NCI-H446 (cell line): ENCODE data around the gene TCF7.

Experiments
- DNase-seq, 2 experiments: peaks; one replicate each; lab custom pipeline; 2025; lab: John Stamatoyannopoulos, UW

TCF7 gene

DNA sequence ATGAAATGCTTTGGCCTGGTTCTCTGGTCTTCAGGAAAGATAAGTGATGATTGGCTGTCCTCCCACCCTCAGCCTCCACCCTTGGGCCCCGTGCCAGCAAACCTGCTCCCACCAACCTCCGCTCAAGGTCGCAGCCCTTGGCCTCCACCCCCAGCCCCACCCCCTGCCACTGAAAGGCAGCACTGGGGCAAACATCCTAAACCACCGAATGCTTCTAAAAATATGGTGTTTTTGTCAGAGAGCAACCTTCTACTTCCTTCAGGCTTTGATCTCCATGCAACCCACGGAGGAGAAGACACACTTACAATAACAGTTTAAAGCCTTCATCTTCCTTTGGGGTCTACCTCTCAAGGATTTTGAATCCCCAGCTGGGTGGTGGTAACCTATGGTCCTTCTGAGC, 24.0 kb upstream of the TCF7 start:
- DNase-seq = no peak

DNA sequence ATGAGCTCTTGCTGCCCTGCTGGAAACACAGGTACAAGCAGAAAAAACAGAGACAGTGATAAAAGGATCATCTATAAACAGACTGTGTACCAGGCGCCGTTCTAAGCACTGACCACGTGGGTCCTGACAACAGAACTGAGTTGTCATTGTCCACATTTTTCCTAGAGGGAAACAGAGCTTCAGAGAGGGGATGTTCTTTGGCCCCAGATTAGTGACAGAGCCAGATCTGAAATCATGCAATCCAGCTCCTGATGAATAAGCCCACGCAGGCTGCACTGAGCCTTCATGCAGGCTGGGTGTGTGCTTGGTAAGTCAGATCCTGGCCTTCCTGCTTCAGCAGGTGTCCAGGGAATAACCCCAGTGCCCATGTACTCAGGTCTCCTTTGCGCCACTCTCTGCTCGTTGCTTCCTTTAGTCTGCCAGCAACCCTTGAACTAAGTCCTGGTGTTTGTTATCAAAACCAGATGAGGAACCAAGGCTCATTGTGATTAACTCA, 22.8 kb upstream of the TCF7 start:
- DNase-seq = no peak

DNA sequence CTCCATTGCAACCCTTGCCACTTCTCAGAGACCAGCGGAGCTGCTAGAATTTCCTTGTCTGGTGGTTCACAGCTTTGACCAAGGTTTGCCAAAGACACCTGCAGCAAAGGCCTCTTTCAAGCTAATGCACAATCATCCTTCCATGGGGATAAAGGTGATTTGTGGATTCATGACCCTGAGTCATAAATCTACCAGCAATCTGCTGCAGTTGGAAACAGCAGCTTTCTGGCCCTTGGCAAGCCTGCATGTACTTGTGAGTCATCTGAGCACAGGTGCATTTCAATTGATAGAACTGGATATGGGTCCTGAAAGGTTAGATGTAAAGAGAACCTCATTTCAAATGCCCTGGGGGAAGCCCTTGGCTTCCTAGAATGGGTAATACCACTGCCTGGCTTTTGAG, 21.6 kb upstream of the TCF7 start:
- no peak for DNase-seq

DNA sequence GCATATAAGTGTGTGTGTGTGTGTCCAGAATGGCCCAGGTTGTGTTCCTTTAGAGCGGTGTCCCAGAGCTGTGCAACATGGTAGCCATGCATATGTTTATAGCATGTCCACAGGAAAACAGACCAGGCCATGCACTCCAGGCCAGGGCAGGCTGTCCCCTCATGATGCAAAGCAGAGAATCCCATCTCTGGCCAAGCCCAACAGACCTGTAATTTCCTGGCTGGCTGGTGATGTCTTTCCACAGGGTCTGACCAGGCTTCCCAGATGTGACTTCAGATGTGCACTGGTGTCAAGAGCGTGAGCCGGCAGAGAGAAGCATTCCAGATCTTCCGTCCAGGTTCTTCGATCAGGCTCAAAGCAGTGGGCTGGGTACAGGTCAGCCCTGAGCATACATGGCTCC, 21.1 kb upstream of the TCF7 start:
- no peak for DNase-seq

DNA sequence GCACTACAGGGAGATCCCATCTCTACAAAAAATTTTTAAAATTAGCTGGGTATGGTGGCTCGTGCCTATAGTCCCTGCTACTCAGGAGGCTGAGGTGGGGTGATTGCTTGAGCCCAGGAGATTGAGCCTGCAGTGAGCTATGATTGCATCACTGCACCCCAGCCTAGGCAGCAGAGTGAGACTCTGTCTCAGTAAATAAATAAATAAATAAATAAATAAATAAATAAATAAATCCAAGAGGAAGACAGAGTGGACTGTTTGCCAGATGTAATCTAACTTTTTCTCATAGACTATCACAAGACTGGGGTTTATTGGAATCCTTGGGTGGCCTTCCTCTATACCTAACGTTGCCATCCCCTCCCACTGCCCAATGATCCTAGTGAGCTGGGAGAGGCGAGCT, 19.2 kb upstream of the TCF7 start:
- no peak for DNase-seq

DNA sequence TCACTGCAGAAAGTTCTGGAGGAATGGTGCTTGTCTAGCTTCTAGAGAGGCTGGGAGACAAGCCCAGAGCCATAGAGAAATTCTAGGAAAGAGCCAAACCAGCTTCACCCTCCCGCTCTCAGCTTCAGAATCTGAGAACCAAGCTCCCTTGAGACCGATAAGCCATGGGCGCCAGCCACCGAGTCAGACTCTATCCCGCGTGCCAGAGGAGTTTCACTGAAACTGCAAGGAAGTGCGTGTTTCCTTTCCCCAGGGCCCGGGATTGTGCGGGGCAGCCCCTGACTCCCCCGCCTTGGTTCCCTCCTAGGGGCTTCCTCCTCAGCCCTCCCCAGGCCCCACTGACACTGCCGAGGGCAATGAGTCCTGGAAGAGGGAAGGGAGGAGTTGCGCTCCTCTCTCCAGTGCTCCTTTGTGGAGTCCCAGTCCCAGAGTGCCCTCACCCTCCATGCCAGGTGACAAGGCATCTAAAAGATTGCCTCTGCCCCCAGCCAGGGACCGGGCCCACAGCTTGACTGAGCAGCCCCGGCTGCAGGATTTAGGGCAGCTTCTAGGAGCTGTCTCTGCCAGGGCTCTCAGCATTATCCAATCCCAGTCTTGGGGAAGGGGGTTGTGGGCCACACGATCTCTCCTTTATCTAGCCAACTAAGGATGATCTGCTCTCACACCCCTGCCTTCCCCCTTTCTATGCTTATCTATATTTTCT, 18.4 kb upstream of the TCF7 start:
- no peak for DNase-seq

DNA sequence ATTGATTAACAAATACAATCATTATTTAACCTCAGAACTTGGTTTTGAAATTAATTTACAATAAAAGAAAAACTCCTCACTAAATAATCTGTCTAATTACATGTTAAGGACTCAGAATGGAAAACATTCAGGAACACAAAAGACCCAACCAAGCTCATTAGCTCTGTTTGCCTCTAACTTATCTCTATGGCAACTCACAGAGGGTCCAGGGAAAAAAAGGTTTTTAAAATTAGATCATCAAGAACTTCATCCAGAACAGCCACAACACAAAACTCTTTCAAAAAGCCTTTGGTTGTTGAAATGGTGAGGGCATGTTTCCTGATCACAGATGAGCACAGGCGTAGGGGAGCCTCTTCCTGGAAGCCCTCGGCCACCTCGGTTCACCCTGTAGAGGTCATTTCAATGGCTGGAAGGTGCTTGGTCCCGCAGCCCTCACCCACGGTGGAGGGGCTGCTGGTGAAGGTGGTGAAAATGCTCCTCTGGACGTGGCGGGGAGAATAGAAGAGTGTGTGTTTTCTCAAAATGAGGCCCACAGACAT, 17.2 kb upstream of the TCF7 start:
- DNase-seq = no peak

DNA sequence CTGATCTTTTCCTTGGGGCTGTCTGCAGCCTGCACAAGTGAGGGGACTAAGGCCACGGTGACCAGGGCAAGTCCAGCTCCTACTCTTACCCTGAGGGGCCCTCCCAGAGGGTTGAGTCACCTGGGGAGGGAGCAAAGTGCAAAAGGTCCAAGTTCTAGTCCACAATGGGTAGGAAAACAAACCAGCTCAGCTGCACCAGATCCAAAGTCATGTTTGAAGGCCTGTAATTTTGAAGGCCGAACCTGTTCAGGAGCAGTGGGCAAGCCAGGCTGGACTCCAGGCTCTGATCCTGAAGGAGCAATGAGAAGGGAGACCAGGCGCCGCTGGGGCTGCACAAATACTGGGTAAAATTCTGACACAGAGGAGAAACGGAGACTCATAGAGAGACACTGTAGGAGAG, 15.8 kb upstream of the TCF7 start:
- no peak for DNase-seq

DNA sequence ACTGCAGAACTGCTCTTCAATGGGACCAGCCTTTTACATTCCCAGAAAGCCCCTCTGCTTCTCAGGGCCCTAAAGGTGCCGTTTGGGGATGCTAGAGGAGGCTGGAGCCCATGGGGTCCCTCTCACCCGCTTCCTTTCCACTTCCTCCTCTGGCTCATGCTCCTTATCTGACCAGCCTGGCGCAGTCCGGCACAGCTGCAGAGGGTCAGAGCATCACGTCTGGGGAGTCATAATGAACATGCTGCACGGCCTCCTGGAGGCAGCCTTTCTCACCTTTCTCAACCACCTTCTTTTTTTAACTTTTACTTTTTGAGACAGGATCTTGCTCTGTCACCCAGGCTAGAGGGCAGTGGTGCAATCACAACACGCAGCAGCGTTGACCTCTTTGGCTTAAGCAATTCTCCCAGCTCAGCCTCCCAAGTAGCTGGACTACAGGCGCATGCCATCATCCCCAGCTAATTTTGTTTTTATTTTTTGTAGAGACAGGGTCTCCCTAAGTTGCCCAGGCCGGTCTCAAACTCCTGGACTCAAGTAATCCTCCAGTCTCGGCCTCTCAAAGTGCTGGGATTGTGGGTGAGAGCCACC, 15.1 kb upstream of the TCF7 start:
- no peak for DNase-seq

DNA sequence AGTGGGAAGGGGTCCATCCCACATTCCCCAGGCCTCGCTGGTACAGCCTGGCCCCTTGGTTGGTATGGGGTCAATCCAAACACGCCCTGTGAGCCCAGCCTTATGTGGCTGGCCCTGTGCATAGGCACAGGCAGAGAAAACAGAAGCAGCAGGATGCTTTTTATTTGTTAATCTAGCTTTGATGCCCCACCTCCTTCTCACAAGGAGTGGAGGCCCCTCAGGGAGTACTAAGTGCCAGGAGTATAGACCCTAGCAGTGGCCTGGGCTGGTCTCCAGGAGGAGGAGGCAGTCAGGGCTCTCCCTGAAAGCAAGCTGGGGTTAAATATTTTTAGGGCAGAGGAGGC, 14.6 kb upstream of the TCF7 start:
- DNase-seq = no peak

DNA sequence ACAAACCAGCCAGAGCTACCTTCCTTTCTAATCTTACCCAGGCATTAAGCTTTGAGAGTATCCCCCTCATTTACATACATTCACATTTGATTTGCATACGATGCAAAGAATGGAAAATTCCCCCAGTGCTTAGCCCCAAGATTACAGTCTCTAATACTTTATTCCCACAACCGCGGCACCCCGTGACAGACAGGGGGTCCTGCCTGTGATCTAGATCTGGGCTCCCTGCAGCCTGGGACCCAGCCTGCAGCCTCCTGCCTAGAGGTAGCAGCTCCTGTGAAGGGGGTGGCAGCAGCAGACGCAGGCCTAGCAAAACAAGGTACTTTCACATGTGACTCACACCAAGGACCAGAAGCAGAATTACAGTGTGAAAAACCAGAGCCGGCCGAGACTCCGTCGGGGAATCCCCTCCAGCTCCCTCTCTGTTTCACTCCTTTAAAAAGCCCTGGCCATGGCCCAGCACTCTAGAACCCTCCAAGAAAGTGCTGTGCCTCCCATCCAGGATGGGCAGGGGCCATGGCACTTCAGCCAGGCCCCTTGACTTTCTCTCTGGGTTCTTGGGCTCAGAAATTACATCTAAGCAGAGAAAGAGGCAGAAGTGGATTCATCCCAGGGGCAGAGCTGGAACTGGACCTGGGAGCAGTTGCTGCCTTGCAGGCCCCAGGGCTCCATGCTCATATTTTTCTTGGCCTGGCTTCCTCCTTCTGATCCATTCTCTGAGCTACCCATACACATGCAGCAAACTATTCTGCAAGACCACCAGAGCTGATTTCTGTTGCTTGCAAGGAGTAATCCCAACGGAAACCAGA, 14.0 kb upstream of the TCF7 start:
- DNase-seq = no peak

DNA sequence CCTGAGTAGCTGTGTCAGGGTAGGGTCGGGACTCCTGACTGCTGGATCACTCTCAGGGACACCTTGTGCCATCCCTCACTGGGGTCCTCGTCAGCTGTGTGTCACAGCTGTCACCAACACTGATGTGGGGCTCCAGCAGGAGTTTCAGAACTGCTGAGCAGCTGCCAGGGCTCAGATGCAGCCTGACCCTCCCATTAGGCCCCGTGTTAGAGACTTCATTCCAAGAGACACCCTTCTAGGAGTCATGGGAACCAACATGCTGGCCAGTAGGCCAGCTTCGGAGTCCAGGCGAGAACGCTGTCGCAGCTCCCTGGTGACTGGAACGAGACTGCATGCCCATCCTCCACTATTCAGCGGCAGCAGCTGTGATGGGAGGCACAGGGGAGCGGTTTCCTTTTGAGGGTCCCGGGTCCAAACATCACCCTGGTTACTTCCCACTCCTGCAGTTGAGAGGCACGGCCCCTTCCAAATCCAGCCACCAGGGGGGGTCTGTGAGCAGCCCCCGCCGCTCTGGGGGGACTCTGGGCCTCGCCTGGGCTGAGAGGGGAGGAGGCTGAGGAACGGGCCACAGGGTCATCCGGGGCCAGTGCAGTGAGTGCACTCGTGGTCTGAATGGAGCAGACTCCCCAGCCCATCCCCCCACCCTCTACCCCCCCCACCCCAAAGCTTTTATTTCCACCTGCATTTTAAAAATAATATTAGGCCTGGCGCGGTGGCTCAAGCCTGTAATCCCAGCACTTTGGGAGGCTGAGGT, 12.6 kb upstream of the TCF7 start:
- DNase-seq = peak in 1 of 2 experiments; percentile 41

DNA sequence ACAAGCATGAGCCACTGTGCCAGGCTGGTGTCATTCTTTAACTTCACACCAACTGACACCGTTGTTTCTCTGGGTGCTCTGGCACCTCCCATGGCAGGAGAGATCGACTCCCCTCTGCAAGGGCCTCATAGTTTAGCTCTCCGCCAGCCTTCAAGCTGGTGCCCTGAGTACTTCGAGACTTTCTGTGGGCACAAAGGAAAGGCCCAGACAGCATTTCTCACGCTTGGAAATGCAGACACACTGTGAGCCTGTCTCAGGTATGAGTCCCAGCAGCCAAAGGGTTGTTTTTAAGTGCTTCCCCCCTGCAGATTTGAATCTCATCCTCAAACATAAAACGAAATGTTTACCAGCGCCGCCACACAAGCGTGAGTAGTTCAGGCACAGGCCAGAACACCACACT, 11.1 kb upstream of the TCF7 start:
- no peak for DNase-seq

DNA sequence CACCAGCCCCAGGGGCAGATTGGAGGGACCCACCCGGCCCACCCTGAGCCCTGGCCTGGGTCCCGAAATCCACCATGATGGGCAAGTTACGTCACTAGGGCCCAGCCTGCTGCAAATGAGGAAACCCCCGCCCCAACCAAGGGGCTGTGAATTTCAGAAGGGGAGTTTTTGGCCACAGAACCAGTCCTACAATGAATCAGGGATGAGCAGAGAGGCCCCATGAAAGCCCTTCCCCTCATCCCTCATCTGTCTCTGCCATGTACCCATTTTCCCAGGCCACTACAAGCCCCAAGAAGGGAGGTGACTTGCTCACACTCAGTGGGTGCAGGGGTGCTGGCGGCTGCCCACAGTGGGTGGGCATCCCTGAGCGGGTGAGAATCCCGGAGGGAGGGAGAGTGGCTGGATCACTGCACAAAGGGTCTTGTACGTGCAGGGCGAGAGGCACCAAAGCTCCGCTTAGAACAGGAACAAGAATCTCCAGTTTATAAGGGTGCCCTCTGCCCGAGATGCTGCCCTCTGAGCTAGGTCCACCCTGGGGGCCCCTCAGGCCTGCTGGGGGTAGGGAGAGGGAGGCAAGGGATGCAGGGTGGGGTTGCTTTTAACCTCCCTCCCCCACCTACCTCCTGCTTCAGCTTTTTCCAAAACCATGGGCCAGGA, 10.4 kb upstream of the TCF7 start:
- no peak for DNase-seq

DNA sequence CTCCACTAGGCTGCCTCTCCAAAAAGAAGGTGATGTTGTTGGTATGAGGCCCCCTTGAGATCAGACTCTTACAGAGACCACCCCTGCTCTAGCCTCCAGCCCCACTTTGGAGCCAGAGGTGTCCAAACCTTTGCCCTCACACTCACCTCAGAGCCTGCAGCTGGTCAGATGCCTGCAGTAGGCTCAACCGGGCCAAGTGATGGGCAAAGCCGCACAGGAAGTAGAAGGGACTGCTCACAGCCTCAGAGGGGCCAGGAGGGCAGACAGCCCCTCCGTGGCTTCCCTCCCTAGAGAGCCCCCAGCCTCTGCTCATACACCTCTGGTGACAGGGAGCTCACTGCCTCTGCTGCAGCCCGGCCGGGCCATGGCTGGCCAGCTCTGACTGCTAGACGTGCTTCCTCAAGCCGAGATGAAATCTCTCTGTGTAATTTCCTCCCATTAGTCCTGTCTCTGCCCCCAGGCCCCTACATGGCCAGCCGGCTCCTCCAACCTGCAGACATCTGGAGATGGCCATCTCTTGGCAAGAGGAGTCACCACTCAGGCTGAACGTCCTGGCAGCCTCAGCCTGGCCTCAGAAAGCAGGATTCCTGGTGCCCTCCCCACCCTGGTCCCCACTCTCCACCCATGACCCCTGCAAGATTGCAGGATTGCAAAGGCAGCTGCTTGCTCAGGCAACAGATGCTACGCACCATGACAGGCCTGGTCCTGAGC, 7.3 kb upstream of the TCF7 start:
- DNase-seq = no peak

DNA sequence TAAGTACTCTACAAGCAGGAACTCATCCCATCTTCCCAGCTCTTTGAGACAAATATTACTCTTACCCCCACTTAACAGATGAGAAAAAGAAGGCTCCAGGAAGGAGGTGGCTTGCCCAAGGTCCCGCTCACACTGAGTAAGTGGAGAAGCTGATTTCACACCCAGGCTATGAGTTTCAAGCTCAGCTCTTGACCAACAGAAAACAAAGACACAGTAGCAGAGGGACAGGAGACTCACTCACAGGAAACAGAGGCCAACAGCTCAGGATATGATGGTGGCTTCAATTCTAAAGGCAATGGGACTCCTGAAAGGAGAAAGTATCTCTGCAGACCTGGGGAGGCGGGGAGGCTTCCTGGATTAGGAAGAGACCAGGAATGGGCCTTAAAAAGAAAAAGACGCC, 6.7 kb upstream of the TCF7 start:
- DNase-seq = no peak

DNA sequence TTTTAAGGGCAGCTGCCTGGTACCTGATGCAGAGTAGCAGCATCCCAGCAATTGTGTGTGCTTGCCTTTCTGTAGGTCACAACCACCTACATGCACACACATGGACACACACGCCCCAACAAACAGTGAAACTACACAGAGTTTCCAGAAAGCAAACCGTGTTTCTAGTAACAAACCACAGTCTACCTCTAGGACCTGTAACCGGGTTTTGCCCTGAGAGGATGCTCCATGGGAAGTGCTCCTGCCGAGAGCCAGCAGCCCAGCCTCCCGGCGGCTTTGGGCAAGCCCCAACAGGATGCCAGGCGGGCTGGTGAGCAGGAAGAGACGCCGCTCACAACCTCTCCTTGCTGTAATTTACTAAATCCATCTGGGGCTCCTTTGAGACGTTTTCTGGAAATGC, 4.1 kb upstream of the TCF7 start:
- DNase-seq = no peak

DNA sequence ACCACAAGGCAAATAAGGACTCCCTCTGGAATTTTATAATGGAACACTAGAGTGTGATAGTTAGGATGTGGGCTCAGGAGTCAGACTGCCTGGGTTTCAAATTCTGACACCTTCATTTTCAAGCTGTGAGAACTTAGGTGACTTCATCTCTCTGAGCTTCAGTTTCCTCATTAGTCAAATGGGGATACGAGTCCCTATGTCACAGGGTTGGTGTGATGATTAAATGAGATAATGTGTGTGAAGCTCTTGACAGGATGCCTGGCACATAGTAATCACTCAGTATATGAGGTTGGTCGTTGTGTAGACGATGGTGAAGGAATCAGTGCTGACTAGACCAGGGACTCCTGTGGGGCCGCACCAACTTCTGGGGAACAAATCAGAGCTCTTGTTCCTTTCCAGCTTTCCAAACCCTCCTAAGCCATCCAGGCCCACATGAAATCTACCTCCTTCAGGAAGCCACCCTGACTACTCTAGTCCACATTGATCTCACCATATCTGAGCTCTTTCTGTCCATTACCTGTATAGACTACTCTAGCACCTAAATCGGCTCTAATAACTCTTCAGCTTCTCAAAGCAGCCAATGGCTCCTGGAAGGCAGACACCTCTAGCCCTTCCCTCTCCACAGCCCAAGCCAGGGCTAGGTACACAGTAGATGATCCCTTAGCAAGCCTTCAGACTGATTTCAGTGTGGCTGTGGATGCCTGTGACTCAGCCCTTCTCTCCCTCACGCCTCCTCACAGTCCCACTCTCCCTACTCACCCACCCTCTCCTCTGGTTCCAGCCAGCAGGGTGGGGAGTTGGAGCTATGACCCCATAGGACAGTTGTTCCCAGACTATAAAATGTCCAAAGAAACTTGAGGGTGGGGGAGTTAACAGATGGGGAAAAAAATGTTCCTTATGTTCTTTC, 2.5 kb upstream of the TCF7 start:
- DNase-seq = no peak

DNA sequence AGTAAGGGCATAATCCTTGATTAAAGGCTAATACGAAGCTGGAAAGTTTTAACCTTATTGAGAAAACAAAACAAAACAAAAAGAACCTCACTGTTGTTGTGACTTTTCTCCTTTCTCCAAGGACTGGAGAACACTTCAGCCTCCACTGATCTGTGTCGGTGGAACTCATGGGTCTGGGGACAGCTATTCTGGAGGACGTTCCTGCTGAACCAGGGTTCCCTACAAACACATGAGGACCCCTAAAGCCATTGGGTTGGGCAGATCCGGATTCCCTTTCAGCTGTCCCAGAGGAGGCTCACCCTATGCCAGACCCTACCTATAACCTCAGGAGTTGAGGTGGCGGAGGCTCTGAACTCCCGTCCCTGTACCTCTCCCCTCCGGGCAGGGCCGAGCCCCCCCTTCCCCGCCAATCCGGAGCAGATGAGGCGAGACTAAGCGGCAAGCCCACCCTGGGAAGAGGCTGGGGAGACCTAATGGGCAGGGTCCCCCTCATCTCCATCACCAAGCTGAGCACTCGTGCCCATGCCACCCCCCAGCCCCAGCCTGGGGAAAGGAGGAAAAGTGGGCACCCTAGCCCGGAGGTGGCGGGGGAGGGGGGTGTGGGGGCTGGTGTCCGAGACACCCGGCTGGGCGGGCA, 1.6 kb upstream of the TCF7 start:
- no peak for DNase-seq
